Fibroblast of villous mesenchyme (primary cell): ENCODE results near the gene HCAR2. TPM values are rescaled to one million over a fixed set of nuclear protein-coding genes. Genes with fewer than 3 reads are reported as not detected.
"Not testable (repeated sequence)": the region's sequence is repeated elsewhere in the genome, so short reads cannot be mapped to it uniquely, and the experiment has no call there.

ENCODE experiments used
- DNase-seq: peaks from one replicate; pipeline ENCODE4 v3.0.0-alpha.2; 2010; ENCODE audit warnings: low read depth
- H3K4me3 ChIP-seq: 2 replicates; pipeline ENCODE4 v1.5.1; 2011; ENCODE audit warnings: low read depth, mild to moderate bottlenecking, low read length
- CTCF ChIP-seq: IDR thresholded peaks from 2 replicates; pipeline ENCODE4 v1.5.1; 2012; ENCODE audit warnings: low read depth, mild to moderate bottlenecking, low read length; ENCODE audit not compliant: insufficient read depth
- total RNA-seq: library from RNA; depleted of rRNA; stranded (reverse); fragments of >200 nt; gene quantifications from 2 replicates; pipeline ENCODE4 v1.2.3, GENCODE V29; 2012

The HCAR2 gene
- total RNA-seq, 1 donor, result under 0.01 TPM

GRCh38 chr12:122726080-122726558 is 23.0 kb upstream of the HCAR2 start:
- TF ChIP-seq CTCF, result no peak
- no peak for DNase-seq
- no peak overlapping the region for H3K4me3 ChIP-seq

- H3K4me3 ChIP-seq, result no peak overlapping the region
- no peak for TF ChIP-seq CTCF
- DNase-seq, result no peak
These were observed 22.4 kb upstream of the HCAR2 start for GRCh38 chr12:122725452-122726079.

GRCh38 chr12:122724641-122725243 is 21.6 kb upstream of the HCAR2 start:
- no peak overlapping the region for H3K4me3 ChIP-seq
- no peak for TF ChIP-seq CTCF
- DNase-seq, result no peak

GRCh38 chr12:122722387-122722786 is 19.2 kb upstream of the HCAR2 start:
- DNase-seq, result no peak
- H3K4me3 ChIP-seq, result no peak overlapping the region
- TF ChIP-seq CTCF, result no peak

- peak; percentile 47 for DNase-seq
- TF ChIP-seq CTCF, result no peak
- H3K4me3 ChIP-seq, result no peak overlapping the region
These were observed 17.9 kb upstream of the HCAR2 start for GRCh38 chr12:122721057-122721545.

- DNase-seq, result peak; percentile 82
- not testable (repeated sequence) for H3K4me3 ChIP-seq
These were observed 13.5 kb upstream of the HCAR2 start, which contains the start of gene HCAR3 for GRCh38 chr12:122716658-122717057. HCAR3 (minus strand) TSS chr12:122716811; CDS start chr12:122716737, 74 bp downstream.

GRCh38 chr12:122715211-122715610 is 12.1 kb upstream of the HCAR2 start:
- not testable (repeated sequence) for H3K4me3 ChIP-seq
- DNase-seq, result peak; percentile 93

GRCh38 chr12:122713491-122714188 is 10.5 kb upstream of the HCAR2 start:
- DNase-seq, H3K4me3 ChIP-seq: not testable (repeated sequence)

GRCh38 chr12:122711266-122711665 is 8.1 kb upstream of the HCAR2 start:
- H3K4me3 ChIP-seq, DNase-seq: not testable (repeated sequence)

- peak; percentile 14 for DNase-seq
- not testable (repeated sequence) for H3K4me3 ChIP-seq
These were observed 7.2 kb upstream of the HCAR2 start for GRCh38 chr12:122710341-122710740.

- H3K4me3 ChIP-seq, DNase-seq: not testable (repeated sequence)
These were observed 6.1 kb upstream of the HCAR2 start for GRCh38 chr12:122709287-122709686.

- not testable (repeated sequence) for H3K4me3 ChIP-seq
- DNase-seq, result peak; percentile 54
These were observed 684 bp upstream of the HCAR2 start for GRCh38 chr12:122703841-122704240.
